Upper lobe of left lung (tissue), 6 donors: ENCODE measurements around the gene MAP2K7. TPM values are rescaled to one million over a fixed set of nuclear protein-coding genes. Genes with fewer than 3 reads are reported as not detected.

Source experiments
- ATAC-seq, 2 donors: fragments of 200-7000 bp; cut with Tn5 transposase; one replicate each; pipeline ENCODE4 v1.9.1; 2022; ENCODE audit warnings: mild to moderate bottlenecking in 2 of 2, moderate library complexity in 2 of 2; ENCODE audit not compliant: low FRiP score in 2 of 2
- DNase-seq, 2 donors: peaks; one replicate each; pipeline ENCODE4 v3.0.0-alpha.2; 2019 to 2020
- H3K27ac ChIP-seq, 4 donors: fragments of 200-600 bp; sonication (generic); one replicate each; pipeline ENCODE4 v1.5.1; 2016 to 2019
- H3K27me3 ChIP-seq, 4 donors: fragments of 200-600 bp; sonication (generic); one replicate each; pipeline ENCODE4 v1.5.1; 2017 to 2019
- H3K36me3 ChIP-seq, 4 donors: fragments of 200-600 bp; sonication (generic); one replicate each; pipeline ENCODE4 v1.5.1; 2016 to 2019
- H3K4me1 ChIP-seq, 4 donors: fragments of 200-600 bp; sonication (generic); one replicate each; pipeline ENCODE4 v1.5.1; 2018 to 2019
- H3K4me3 ChIP-seq, 4 donors: fragments of 200-600 bp; sonication (generic); one replicate each; pipeline ENCODE4 v1.5.1; 2017 to 2019; ENCODE audit warnings: mild to moderate bottlenecking in 2 of 4, moderate library complexity in 1 of 4
- H3K9me3 ChIP-seq, 4 donors: fragments of 200-600 bp; sonication (generic); one replicate each; pipeline ENCODE4 v1.5.1; 2018 to 2019
- CTCF ChIP-seq, 6 experiments: fragments of 450-650 bp in 4 of 6; fragments of 200-600 bp in 2 of 6; sonication (generic) in 2 of 6; IDR thresholded peaks; one replicate each; pipeline ENCODE4 v1.5.1; 2016 to 2019; ENCODE audit warnings: antibody characterized with exemption in 6 of 6
- EP300 ChIP-seq, 4 donors: sonication (generic); formaldehyde crosslinking; IDR thresholded peaks; one replicate each; pipeline ENCODE4 v1.5.1; 2017; ENCODE audit warnings: antibody characterized with exemption in 4 of 4, control low read depth in 2 of 4
- POLR2A ChIP-seq, 4 donors: fragments of 450-650 bp; IDR thresholded peaks; one replicate each; pipeline ENCODE4 v1.5.1; 2016 to 2017; ENCODE audit warnings: antibody characterized with exemption in 4 of 4, mild to moderate bottlenecking in 2 of 4
- POLR2AphosphoS5 ChIP-seq, 2 donors: sonication (generic); formaldehyde crosslinking; IDR thresholded peaks; one replicate each; pipeline ENCODE4 v1.5.1; 2017; ENCODE audit warnings: antibody characterized with exemption in 2 of 2
- WGBS, 2 donors: methylation state at CpG; one replicate each; pipeline ENCODE4 v1.1.5; 2017 to 2018; 5-methylcytosine and 5-hydroxymethylcytosine counted together
- total RNA-seq, 6 donors: library from RNA; depleted of rRNA in 4 of 6; stranded (reverse); fragments of >200 nt in 4 of 6; gene quantifications; one replicate each; pipeline versions ENCODE4 v1.1.0 to v1.2.1, GENCODE V29; 2016 to 2021
- donor health status: DM: no; HTN: no; CAD: no; lungs with moderate emphysema.
- donor health status: DM: no; HTN: yes; CAD: no; lungs with severe emphysema.

MAP2K7 gene
- total RNA-seq, 6 donors from 2014 or later: 21.1 to 61.8 (median 33.0) TPM

GRCh38 chr19:7921967-7922835, 18.5 kb downstream of the MAP2K7 start:
- WGBS, 2 donors: 94 to 96% methylated on average over 24 to 31 of the region's 31 CpGs
- Histone ChIP-seq H3K4me3 (peak overlapping the region in 1 of 4 donors; percentile 86), H3K36me3 (peaks cover 0 to 22% (median 14%) of the 10 kb centered on the region in 4 donors), H3K27ac (peak overlapping the region in 2 of 4 donors; percentile 91 to 92), H3K9me3 (no peaks in the 10 kb centered on the region), H3K27me3 (peaks cover 0 to 27% (median 10%) of the 10 kb centered on the region in 4 donors), H3K4me1 (peaks cover 40 to 73% (median 54%) of the 10 kb centered on the region in 4 donors)
- TF ChIP-seq EP300 (IDR thresholded peaks at IDR 0.05): no peak
- no peak for TF ChIP-seq POLR2AphosphoS5 (IDR thresholded peaks at IDR 0.05)
- TF ChIP-seq CTCF (IDR thresholded peaks at IDR 0.05): no peak
- TF ChIP-seq POLR2A (IDR thresholded peaks at IDR 0.05): no peak
- ATAC-seq: no peak
- peak in 1 of 2 donors; percentile 66 for DNase-seq

- TF ChIP-seq POLR2A (IDR thresholded peaks at IDR 0.05) (no peak), CTCF (IDR thresholded peaks at IDR 0.05) (no peak), POLR2AphosphoS5 (IDR thresholded peaks at IDR 0.05) (no peak), EP300 (IDR thresholded peaks at IDR 0.05) (no peak)
These were observed 19.1 kb downstream of the MAP2K7 start for GRCh38 chr19:7922836-7923195.

GRCh38 chr19:7923295-7924191, 19.9 kb downstream of the MAP2K7 start:
- ATAC-seq (no peak), DNase-seq (peak in 1 of 2 donors; percentile 74)
- no peak for TF ChIP-seq CTCF (IDR thresholded peaks at IDR 0.05)
- no peak for TF ChIP-seq POLR2AphosphoS5 (IDR thresholded peaks at IDR 0.05)
- TF ChIP-seq POLR2A (IDR thresholded peaks at IDR 0.05): no peak
- no peak for TF ChIP-seq EP300 (IDR thresholded peaks at IDR 0.05)
- no peaks in the 10 kb centered on the region for H3K9me3 ChIP-seq
- H3K27ac ChIP-seq: no peak overlapping the region
- H3K4me1 ChIP-seq: peaks cover 31 to 60% (median 43%) of the 10 kb centered on the region in 4 donors
- 87 to 89% methylated on average over 24 to 30 of the region's 31 CpGs for WGBS, 2 donors
- peaks cover 0 to 13% (median 4%) of the 10 kb centered on the region in 4 donors for H3K27me3 ChIP-seq
- H3K36me3 ChIP-seq: peaks cover 0 to 22% (median 14%) of the 10 kb centered on the region in 4 donors
- no peak overlapping the region for H3K4me3 ChIP-seq

More at GRCh38 chr19:7922836-7923195, 19.1 kb downstream of the MAP2K7 start:
- Histone ChIP-seq H3K4me1 (peaks cover 34 to 67% (median 48%) of the 10 kb centered on the region in 4 donors), H3K9me3 (no peaks in the 10 kb centered on the region), H3K4me3 (no peak overlapping the region), H3K27ac (no peak overlapping the region), H3K27me3 (peaks cover 0 to 20% (median 6%) of the 10 kb centered on the region in 4 donors), H3K36me3 (peaks cover 0 to 22% (median 14%) of the 10 kb centered on the region in 4 donors)
- DNase-seq: no peak
- ATAC-seq: no peak
- WGBS, 2 donors: 87 to 93% methylated on average over 6 to 8 of the region's 8 CpGs

- H3K4me3 ChIP-seq: no peak overlapping the region
- no peak overlapping the region for H3K27ac ChIP-seq
- peaks cover 31 to 54% (median 43%) of the 10 kb centered on the region in 4 donors for H3K4me1 ChIP-seq
- peaks cover 0 to 6% (median 0%) of the 10 kb centered on the region in 4 donors for H3K27me3 ChIP-seq
- peaks cover 0 to 22% (median 14%) of the 10 kb centered on the region in 4 donors for H3K36me3 ChIP-seq
- no peak for DNase-seq
- TF ChIP-seq EP300 (IDR thresholded peaks at IDR 0.05) (no peak), POLR2A (IDR thresholded peaks at IDR 0.05) (no peak), CTCF (IDR thresholded peaks at IDR 0.05) (no peak), POLR2AphosphoS5 (IDR thresholded peaks at IDR 0.05) (no peak)
- no peaks in the 10 kb centered on the region for H3K9me3 ChIP-seq
- WGBS, 2 donors: 78 to 85% methylated on average over 12 of the region's 12 CpGs
- no peak for ATAC-seq
These were observed 20.6 kb downstream of the MAP2K7 start for GRCh38 chr19:7924241-7924640.
